PC-9 (cell line): ENCODE measurements around the gene ARID3B. TPM values are rescaled to one million over a fixed set of nuclear protein-coding genes. Genes with fewer than 3 reads are reported as not detected.

Experiments used
- BruUV-seq: library from RNA; stranded (reverse); fragments of 400-500 nt; replicated peaks from 2 replicates; lab custom pipeline; 2021; lab: Mats Ljungman, UMichigan
- CTCF ChIA-PET: fragments of 300-600 bp; sonication (Branson Sonifier 250); formaldehyde crosslinking; loops from one replicate; lab custom pipeline; 2022; ENCODE audit warnings: antibody characterized with exemption; lab: Charles Lee
- POLR2A ChIA-PET: fragments of 300-600 bp; sonication (Branson Sonifier 250); formaldehyde crosslinking; loops from one replicate; lab custom pipeline; 2022; ENCODE audit warnings: antibody characterized with exemption; ENCODE audit not compliant: unreplicated experiment; lab: Charles Lee
- DNase-seq, 2 experiments: peaks; one replicate each; pipeline versions ENCODE4 v3.0.0 to v3.0.0-alpha.2; 2015 to 2022; ENCODE audit warnings: mixed read lengths in 1 of 2
- H2AFZ ChIP-seq: fragments of 200-600 bp; sonication (generic); 2 replicates; pipeline ENCODE4 v1.8.1; 2017; ENCODE audit warnings: antibody characterized with exemption
- H3F3A ChIP-seq: fragments of 200-600 bp; sonication (generic); 2 replicates; pipeline ENCODE4 v1.8.1; 2017; ENCODE audit warnings: antibody characterized with exemption, mild to moderate bottlenecking, low read depth; ENCODE audit not compliant: insufficient read depth
- H3K27ac ChIP-seq: fragments of 200-600 bp; sonication (generic); 2 replicates; pipeline ENCODE4 v1.6.1; 2016; ENCODE audit warnings: mixed run types
- H3K27me3 ChIP-seq: fragments of 200-600 bp; sonication (generic); 2 replicates; pipeline ENCODE4 v1.6.1; 2016; ENCODE audit warnings: low read depth, mixed run types; ENCODE audit not compliant: insufficient read depth
- H3K36me3 ChIP-seq: fragments of 200-600 bp; sonication (generic); 2 replicates; pipeline ENCODE4 v1.6.1; 2016; ENCODE audit warnings: low read depth, mixed run types
- H3K4me1 ChIP-seq: fragments of 200-600 bp; sonication (generic); replicated peaks from 2 replicates; pipeline ENCODE4 v1.6.1; 2016; ENCODE audit warnings: mixed run types; ENCODE audit not compliant: insufficient read depth
- H3K4me2 ChIP-seq: fragments of 200-600 bp; sonication (generic); 2 replicates; pipeline ENCODE4 v1.6.1; 2017; ENCODE audit warnings: mixed run types
- H3K4me3 ChIP-seq: fragments of 200-600 bp; sonication (generic); 2 replicates; pipeline ENCODE4 v1.6.1; 2016; ENCODE audit warnings: mixed run types
- H3K79me2 ChIP-seq: fragments of 200-600 bp; sonication (generic); 2 replicates; pipeline ENCODE4 v1.6.1; 2017; ENCODE audit warnings: low read depth, mixed run types
- H3K9me2 ChIP-seq: fragments of 200-600 bp; sonication (generic); 2 replicates; pipeline ENCODE4 v1.8.1; 2017; ENCODE audit warnings: mild to moderate bottlenecking; ENCODE audit not compliant: insufficient read depth
- H3K9me3 ChIP-seq: fragments of 200-600 bp; sonication (generic); 2 replicates; pipeline ENCODE4 v1.8.1; 2016; ENCODE audit warnings: low read depth; ENCODE audit not compliant: insufficient read depth
- H4K20me1 ChIP-seq: fragments of 200-600 bp; sonication (generic); 2 replicates; pipeline ENCODE4 v1.8.1; 2017; ENCODE audit not compliant: insufficient read depth
- EZH2 ChIP-seq: fragments of 200-600 bp; sonication (generic); IDR thresholded peaks from 2 replicates; pipeline ENCODE4 v1.8.0; 2017; ENCODE audit warnings: antibody characterized with exemption, low read depth
- intact Hi-C: fragments of 100-400 bp; cut with micrococcal nuclease; formaldehyde crosslinking; loops from one replicate; pipeline ENCODE4 v1.10.0; 2022; ENCODE audit not compliant: unreplicated experiment
- total RNA-seq: library from RNA; stranded (reverse); gene quantifications from 2 replicates; pipeline ENCODE4 v1.2.3, GENCODE V29; 2021
- TF ChIP-seq, protein P1 (sequence below): fragments of 200-600 bp; sonication (generic); conservative IDR thresholded peaks from 2 replicates; pipeline ENCODE4 v1.6.1; 2017; ENCODE audit warnings: mixed run types, antibody characterized with exemption, mild to moderate bottlenecking, moderate library complexity

The ARID3B gene
- total RNA-seq, 1 experiment from 2014 or later: 9.6 TPM

DNA sequence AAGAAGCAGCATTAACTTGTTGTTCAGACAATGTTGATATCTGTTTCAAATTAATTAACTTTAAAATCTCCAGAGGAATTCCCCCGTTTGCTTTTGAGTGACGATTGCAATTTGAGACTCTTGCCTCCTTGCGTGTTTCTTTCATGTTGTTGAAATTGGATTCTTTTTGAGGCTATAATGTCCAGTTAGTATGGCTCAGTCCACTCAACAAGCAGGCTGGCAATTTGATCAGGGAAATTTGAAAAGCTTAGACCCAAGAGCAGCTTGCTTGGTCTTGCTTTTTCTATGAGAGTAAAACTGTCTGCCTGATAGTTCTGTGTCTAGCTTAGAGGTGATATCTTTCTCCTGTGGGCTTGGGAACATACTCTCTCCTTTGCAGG lies 2.0 kb downstream of the ARID3B start:
- no TSS peak for BruUV-seq
- Histone ChIP-seq H3K4me3 (no peak overlapping the region), H3K9me3 (no peaks in the 10 kb centered on the region), H3K27ac (no peak overlapping the region), H3K9me2 (no peaks in the 10 kb centered on the region), H3K27me3 (no peaks in the 10 kb centered on the region), H3K4me2 (no peak overlapping the region), H3F3A (peaks cover 26% of the 10 kb centered on the region), H4K20me1 (peaks cover 44% of the 10 kb centered on the region), H3K36me3 (no peaks in the 10 kb centered on the region), H3K4me1 (peaks cover 20% of the 10 kb centered on the region), H2AFZ (no peak overlapping the region), H3K79me2 (peaks cover 54% of the 10 kb centered on the region)
- intact Hi-C loops: loop anchor here (5.0 kb wide), 1 partner anchor 44 kb away; no protein-coding TSS in a partner anchor
- TF ChIP-seq, protein P1, sequence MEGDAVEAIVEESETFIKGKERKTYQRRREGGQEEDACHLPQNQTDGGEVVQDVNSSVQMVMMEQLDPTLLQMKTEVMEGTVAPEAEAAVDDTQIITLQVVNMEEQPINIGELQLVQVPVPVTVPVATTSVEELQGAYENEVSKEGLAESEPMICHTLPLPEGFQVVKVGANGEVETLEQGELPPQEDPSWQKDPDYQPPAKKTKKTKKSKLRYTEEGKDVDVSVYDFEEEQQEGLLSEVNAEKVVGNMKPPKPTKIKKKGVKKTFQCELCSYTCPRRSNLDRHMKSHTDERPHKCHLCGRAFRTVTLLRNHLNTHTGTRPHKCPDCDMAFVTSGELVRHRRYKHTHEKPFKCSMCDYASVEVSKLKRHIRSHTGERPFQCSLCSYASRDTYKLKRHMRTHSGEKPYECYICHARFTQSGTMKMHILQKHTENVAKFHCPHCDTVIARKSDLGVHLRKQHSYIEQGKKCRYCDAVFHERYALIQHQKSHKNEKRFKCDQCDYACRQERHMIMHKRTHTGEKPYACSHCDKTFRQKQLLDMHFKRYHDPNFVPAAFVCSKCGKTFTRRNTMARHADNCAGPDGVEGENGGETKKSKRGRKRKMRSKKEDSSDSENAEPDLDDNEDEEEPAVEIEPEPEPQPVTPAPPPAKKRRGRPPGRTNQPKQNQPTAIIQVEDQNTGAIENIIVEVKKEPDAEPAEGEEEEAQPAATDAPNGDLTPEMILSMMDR: no peak
- TF ChIP-seq EZH2: no peak
- ChIA-PET CTCF (no interaction called here), POLR2A (no interaction called here)
- DNase-seq: no peak

GRCh38 chr15:74543583-74543982 lies 2.6 kb downstream of the ARID3B start:
- no peak for DNase-seq
- intact Hi-C loops: loop anchor here (5.0 kb wide), 1 partner anchor 44 kb away; no protein-coding TSS in a partner anchor
- ChIA-PET POLR2A (no interaction called here), CTCF (no interaction called here)
- Histone ChIP-seq H4K20me1 (peaks cover 49% of the 10 kb centered on the region), H3K27me3 (no peaks in the 10 kb centered on the region), H3K4me3 (no peak overlapping the region), H3K9me2 (no peaks in the 10 kb centered on the region), H3K4me2 (no peak overlapping the region), H3K9me3 (no peaks in the 10 kb centered on the region), H3K36me3 (no peaks in the 10 kb centered on the region), H2AFZ (no peak overlapping the region), H3K27ac (no peak overlapping the region), H3F3A (peaks cover 26% of the 10 kb centered on the region), H3K4me1 (peaks cover 20% of the 10 kb centered on the region), H3K79me2 (peaks cover 59% of the 10 kb centered on the region)
- no peak for TF ChIP-seq EZH2
- TF ChIP-seq, protein P1: no peak
- BruUV-seq: no TSS peak

DNA sequence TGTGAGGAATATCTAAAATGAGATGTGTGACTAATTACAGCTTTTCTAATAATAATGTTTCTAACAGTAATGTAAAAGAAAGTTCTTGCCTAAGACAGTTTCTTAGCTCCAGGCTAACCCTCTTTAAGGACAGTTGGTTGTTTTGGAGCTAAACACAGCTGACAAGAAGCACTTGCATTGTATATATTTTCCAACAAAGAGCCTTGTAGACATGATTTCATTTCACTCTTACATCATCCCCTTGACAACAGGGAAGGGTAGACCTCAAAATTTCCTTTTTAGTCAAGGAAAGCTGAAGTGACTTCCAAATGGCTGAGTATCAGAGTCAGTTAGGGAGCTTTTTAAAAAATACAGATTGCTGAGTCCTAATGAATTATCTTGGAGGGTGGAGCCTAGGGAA lies 4.1 kb downstream of the ARID3B start:
- CTCF ChIA-PET: interaction anchor here (0.6 kb wide), 1 partner anchor 179 kb away, joined by 19 read pairs; no protein-coding TSS in a partner anchor
- POLR2A ChIA-PET: no interaction called here
- Histone ChIP-seq H3K9me2 (no peaks in the 10 kb centered on the region), H2AFZ (no peak overlapping the region), H3F3A (peaks cover 24% of the 10 kb centered on the region), H3K4me2 (no peak overlapping the region), H3K27ac (no peak overlapping the region), H3K79me2 (peaks cover 47% of the 10 kb centered on the region), H3K9me3 (no peaks in the 10 kb centered on the region), H3K36me3 (no peaks in the 10 kb centered on the region), H3K27me3 (no peaks in the 10 kb centered on the region), H4K20me1 (peaks cover 63% of the 10 kb centered on the region), H3K4me3 (no peak overlapping the region), H3K4me1 (peaks cover 12% of the 10 kb centered on the region)
- no TSS peak for BruUV-seq
- DNase-seq: no peak
- no peak for TF ChIP-seq EZH2
- TF ChIP-seq, protein P1: no peak
- intact Hi-C loops: no loop called here
